Mammary epithelial cell (primary cell): Measurements from ENCODE around the gene COPG1.

ENCODE experiments used
- EZH2 ChIP-seq: IDR thresholded peaks from 2 replicates; pipeline ENCODE4 v1.6.1; 2012; ENCODE audit warnings: low read length, inconsistent platforms, borderline replicate concordance
- TF ChIP-seq, protein P1 (sequence below), 2 donors: IDR thresholded peaks in 1 of 2; conservative IDR thresholded peaks in 1 of 2; 2 replicates each; pipeline ENCODE4 v1.5.1; 2011 to 2012; ENCODE audit warnings: inconsistent platforms in 2 of 2, low read length in 2 of 2, mild to moderate bottlenecking in 2 of 2, control low read depth in 1 of 2, low read depth in 1 of 2; ENCODE audit not compliant: insufficient read depth in 1 of 2; ENCODE audit errors: extremely low read depth in 1 of 2

DNA sequence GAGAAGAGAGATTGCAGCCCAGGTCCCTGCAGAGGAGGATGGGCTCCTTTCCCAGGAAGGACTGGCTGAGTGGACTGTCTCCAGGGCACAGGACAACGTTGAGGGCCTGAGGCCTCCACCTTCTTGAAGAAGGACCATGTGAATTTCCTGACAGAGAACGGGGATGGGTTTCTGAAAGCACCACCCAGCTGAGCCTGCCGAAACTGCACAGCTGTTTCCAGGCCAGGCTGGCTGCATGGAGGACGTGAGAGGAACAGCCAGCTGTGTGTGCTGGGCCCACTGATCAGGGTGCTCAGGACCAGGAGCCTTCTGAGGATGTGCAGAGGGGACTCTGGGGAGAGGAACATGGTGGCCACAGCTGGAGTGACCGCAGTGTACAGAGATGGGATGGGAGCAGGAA, 68.4 kb downstream of the COPG1 start:
- TF ChIP-seq, protein P1, sequence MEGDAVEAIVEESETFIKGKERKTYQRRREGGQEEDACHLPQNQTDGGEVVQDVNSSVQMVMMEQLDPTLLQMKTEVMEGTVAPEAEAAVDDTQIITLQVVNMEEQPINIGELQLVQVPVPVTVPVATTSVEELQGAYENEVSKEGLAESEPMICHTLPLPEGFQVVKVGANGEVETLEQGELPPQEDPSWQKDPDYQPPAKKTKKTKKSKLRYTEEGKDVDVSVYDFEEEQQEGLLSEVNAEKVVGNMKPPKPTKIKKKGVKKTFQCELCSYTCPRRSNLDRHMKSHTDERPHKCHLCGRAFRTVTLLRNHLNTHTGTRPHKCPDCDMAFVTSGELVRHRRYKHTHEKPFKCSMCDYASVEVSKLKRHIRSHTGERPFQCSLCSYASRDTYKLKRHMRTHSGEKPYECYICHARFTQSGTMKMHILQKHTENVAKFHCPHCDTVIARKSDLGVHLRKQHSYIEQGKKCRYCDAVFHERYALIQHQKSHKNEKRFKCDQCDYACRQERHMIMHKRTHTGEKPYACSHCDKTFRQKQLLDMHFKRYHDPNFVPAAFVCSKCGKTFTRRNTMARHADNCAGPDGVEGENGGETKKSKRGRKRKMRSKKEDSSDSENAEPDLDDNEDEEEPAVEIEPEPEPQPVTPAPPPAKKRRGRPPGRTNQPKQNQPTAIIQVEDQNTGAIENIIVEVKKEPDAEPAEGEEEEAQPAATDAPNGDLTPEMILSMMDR (conservative IDR thresholded peaks at IDR 0.05 in 1 of 2, IDR thresholded peaks at IDR 0.05 in 1 of 2; ENCODE audit: extremely low read depth in 1 of 2, insufficient read depth in 1 of 2, low read depth in 1 of 2, low read length in 2 of 2), result no peak
- TF ChIP-seq EZH2, result no peak
